HG03108 (cell line): Measurements from ENCODE around the gene EMX1.
A peak's percentile ranks its signal among the peaks of the same experiment; 100 is the strongest.

ENCODE experiments used
- ATAC-seq: cut with Tn5 transposase; IDR thresholded peaks from one replicate; pipeline ENCODE4 v1.9.1; 2021; ENCODE audit warnings: moderate library complexity; ENCODE audit not compliant: unreplicated experiment

The EMX1 gene

GRCh38 chr2:72924353-72925240 lies 7.3 kb downstream of the EMX1 start:
- ATAC-seq, result peak; percentile 34

GRCh38 chr2:72925328-72925943 lies 8.1 kb downstream of the EMX1 start:
- no peak for ATAC-seq

- ATAC-seq, result no peak
Observed at GRCh38 chr2:72926368-72926767, 9.0 kb downstream of the EMX1 start.

GRCh38 chr2:72926811-72927465 lies 9.6 kb downstream of the EMX1 start:
- no peak for ATAC-seq

DNA sequence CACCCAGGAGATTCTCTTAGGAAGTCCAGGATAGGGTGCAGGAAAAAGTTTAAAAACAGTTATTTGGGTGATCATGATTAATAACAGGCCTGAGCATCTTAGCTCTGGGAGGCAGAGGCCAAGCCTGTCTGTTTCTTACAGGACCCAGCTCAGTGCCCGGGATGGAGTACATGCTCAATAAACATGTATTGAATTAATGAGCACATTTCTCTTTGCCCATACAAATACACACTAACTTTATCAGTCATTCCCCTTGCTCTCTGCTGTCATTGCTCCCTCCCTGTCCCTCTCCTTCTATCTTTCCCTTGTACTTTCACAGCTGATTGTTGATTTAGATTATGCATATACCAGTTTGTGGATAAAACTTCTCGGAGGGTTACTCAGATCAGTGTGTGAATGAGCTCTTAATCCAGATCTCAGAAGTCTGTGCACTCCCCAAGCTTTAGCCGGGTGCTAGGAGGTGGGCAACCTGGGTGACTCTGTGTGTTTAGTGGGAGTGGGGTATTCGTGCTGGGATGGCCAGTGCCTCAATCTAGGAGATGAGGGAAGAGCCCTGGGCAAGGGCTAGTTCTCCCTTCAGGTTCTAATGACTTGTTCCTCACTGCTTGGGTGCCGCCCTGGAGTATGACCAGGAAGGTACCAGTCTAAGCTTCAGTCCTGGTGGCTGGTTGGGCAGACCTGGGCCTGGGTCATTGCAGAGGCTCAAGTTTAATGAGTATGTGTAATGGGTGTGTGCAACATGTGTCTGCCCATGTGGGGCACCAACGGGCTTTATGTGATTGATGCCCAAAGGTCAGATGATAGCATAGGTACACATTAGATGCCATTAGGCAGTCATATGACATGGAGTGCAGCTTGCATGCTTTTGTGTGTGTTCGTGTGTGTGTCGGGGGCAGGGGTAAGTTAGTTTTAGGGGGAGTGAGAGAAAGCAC lies 10.6 kb downstream of the EMX1 start:
- ATAC-seq, result no peak

GRCh38 chr2:72929010-72929409 lies 11.7 kb downstream of the EMX1 start:
- no peak for ATAC-seq

- no peak for ATAC-seq
Observed at GRCh38 chr2:72931280-72931910, 14.1 kb downstream of the EMX1 start.

DNA sequence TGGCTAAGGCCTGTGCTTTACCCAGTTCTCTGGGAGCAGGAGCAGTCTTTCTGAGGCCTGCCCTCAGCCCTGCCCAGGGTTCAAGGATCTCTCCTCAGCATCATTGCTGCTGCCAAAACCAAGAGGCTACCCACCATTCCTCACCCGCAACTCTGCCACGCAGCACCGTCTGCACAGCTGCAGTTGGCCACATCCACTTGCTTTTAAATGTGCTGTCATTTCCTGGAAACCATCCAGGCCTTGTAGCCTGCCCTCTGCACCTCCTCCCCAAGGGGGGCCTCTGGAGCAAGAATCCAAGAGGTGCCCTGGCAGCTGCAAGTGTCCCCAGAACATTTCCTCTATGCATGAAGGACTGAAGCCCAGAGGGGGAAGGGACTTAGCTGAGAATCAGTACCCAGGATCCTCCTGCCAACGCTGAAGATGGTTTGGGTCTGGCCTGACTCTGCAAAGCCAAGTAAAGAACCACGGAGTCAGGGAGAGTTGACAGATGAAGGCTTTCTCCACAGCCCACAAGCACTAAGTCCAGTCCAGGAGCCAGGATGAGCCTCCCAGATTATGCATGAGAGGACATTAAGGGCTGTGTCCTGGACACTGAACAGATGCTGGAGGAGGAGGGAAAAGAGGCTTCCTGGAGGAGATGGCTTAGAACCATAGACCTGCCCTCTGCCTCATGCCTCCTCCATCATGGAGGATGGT lies 14.9 kb downstream of the EMX1 start:
- ATAC-seq, result no peak

GRCh38 chr2:72932805-72933204 lies 15.5 kb downstream of the EMX1 start:
- no peak for ATAC-seq

DNA sequence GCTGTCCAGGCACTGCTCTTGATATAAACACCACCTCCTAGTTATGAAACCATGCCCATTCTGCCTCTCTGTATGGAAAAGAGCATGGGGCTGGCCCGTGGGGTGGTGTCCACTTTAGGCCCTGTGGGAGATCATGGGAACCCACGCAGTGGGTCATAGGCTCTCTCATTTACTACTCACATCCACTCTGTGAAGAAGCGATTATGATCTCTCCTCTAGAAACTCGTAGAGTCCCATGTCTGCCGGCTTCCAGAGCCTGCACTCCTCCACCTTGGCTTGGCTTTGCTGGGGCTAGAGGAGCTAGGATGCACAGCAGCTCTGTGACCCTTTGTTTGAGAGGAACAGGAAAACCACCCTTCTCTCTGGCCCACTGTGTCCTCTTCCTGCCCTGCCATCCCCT lies 15.9 kb downstream of the EMX1 start:
- no peak for ATAC-seq

- ATAC-seq, result no peak
Observed at GRCh38 chr2:72933646-72934151, 16.4 kb downstream of the EMX1 start.

DNA sequence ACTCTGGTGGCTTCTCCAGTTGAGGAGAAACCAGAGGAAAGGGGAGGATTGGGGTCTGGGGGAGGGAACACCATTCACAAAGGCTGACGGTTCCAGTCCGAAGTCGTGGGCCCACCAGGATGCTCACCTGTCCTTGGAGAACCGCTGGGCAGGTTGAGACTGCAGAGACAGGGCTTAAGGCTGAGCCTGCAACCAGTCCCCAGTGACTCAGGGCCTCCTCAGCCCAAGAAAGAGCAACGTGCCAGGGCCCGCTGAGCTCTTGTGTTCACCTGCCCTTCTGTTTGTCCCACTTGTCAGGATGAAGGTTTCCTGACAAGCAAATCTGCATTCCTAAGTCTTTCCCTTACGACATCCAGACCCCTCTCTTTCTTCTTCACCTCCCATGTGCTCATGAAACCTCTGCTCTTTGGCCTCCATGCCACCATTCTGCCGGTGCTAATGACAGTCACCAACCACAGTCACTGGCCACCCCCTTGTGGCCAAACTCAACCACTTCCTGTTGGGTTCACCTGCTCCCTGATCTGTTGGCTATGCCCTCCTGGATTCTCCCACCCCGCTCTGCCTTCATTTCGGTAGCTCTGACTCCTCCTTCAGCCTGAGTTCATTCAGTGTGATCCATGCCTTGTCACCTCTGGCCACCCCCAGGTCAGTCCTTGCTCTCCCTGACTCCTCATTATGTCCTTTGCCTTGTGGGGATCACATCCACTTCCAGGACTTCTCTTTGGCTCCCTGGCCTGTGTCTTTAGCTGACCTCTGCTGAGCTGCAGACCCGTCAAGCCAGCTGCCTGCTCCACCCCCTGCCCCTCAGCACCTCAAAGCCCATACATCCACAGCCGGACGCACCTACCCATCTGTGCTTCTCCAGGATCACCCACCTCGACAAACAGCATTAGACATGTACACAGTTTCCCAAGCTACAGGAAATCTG lies 17.6 kb downstream of the EMX1 start:
- peak; percentile 51 for ATAC-seq

DNA sequence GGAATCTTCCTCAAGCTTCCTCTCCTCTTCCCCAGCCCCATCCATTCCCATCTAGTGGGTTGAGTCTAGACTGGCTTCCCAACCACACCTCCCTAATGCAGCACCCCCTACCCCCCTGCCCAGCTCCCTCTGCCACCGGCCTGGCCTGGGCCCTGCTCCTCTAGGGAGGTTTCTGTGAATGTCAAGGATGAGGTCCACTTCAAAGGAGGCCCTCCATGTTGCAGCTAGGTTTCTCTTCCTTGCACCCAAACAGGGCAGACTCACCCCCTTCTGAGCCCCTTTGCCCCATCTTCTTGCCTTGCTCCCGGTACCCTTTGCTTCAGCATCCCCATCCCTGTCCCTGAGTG lies 18.3 kb downstream of the EMX1 start:
- ATAC-seq, result no peak

GRCh38 chr2:72936660-72937355 lies 19.5 kb downstream of the EMX1 start:
- no peak for ATAC-seq

GRCh38 chr2:72937356-72937669 lies 20.0 kb downstream of the EMX1 start:
- no peak for ATAC-seq

DNA sequence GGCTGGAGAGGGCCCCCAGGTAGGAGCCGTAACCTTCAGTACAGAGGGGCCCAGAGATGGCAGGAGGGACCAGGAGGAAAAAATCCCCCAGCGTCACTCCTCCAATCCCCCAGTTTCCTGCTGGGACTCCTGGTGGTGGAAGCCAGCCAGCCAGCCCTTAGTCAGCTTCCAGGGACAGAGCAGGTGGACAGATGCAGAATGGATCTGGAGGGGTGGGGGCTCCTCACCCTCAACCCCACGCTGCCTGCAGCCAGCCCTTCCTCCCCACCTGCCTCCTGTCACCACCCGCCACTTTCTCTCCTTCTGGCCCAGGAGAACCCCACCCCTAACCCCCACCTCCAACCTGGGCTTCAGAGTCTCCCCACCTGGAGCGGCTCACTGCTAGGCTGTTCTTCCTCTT lies 21.1 kb downstream of the EMX1 start:
- no peak for ATAC-seq

DNA sequence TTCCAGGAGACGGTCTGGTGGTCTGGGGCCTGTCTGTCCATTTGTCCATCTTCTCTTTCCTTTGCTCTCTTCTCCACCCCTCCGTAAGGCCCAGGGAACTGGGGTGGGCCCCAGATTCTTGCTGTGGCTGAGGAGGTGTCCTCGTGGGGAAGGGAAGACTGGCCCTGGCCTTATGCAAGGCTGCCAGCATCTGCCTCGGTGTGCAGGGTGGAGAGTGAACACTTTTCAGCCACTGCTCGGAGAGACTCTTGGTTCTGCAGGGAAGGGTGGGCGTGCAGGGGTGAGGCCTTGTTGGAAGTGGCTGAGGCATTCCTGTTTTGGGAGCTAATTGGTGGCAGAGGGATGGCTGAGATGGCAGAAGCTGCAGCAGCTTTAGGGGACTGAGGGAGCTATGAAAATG lies 23.0 kb downstream of the EMX1 start:
- ATAC-seq, result no peak

DNA sequence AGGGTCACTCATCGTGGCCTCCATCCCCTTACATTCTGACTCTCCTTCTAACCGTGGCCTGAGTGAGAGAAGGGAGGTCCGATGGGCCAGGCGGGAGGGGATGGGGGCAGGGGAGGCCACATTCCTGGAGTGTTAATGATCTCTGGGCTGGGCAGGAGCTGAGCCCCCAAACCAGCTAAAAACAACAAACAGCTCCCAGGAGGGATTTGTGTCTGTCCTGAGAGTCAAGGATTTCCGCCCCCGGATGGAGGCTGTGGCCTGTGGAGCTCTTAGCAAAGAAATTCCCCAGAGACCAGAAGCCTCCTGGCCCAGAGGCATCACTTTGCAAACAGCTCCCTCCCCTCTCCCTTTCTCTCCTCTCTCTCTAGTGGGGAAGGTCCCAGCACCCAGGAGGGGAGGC lies 23.5 kb downstream of the EMX1 start:
- no peak for ATAC-seq
